KOPT-K1 (cell line): ENCODE results near the gene METTL9.
"Not testable (repeated sequence)": the region's sequence is repeated elsewhere in the genome, so short reads cannot be mapped to it uniquely, and the experiment has no call there.

Source experiments
- H3K27ac ChIP-seq: fragments of 200-600 bp; sonication (generic); 2 replicates; pipeline ENCODE4 v1.5.1; 2016; ENCODE audit warnings: antibody characterized with exemption, mild to moderate bottlenecking, low read depth, low read length; ENCODE audit not compliant: poor library complexity, severe bottlenecking
- H3K36me3 ChIP-seq: fragments of 200-600 bp; sonication (generic); 2 replicates; pipeline ENCODE4 v1.5.1; 2017; ENCODE audit warnings: antibody characterized with exemption, mild to moderate bottlenecking, low read length, moderate library complexity; ENCODE audit not compliant: insufficient read depth
- H3K9me3 ChIP-seq: fragments of 200-600 bp; sonication (generic); 2 replicates; pipeline ENCODE4 v1.5.1; 2017; ENCODE audit warnings: antibody characterized with exemption, low read length, mild to moderate bottlenecking; ENCODE audit not compliant: insufficient read depth, poor library complexity, severe bottlenecking

METTL9 gene

DNA sequence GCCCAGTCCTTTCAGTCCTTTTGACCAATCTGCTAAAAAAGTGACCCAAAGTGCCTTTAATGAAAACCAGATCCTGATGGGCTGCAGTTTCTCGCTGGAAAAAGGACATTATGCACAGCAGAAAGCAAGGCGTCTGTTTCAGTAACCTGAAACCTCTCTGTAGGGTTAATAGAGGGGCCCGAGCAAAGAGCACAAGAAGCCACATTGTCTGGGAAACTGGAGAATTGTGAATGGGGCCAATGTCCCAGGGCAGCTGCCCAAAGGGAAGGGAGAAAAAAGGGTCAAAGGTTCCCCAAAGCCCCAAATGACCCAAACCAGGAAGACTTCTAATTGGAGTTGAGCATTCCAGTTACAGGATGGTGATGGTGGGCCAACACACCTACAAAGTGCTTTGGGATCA lies 67.4 kb downstream of the METTL9 start:
- H3K27ac ChIP-seq, result no peak overlapping the region
- H3K36me3 ChIP-seq, result no peaks in the 10 kb centered on the region
- no peaks in the 10 kb centered on the region for H3K9me3 ChIP-seq

- H3K9me3 ChIP-seq, result no peaks in the 10 kb centered on the region
- H3K36me3 ChIP-seq, result no peaks in the 10 kb centered on the region
- no peak overlapping the region for H3K27ac ChIP-seq
Observed at GRCh38 chr16:21667575-21667974, 68.2 kb downstream of the METTL9 start.

DNA sequence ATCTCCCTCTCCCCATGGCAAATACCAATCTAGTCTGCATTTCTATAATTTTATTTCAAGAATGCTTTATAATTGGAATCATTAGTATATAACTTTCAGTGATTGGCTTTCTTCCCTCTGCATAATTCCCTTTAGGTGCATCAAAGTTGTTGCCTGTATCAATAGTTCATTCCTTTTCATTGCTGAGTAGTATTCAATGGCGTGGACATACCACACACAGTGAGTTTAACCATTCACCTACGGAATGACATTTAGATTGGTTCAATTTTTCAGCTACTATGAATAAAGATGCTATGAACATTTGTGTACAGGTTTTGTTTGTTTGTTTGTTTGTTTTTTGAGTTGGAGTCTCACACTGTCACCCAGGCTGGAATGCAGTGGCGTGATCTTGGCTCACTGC lies 74.1 kb downstream of the METTL9 start:
- H3K27ac ChIP-seq, result no peak overlapping the region
- no peaks in the 10 kb centered on the region for H3K9me3 ChIP-seq
- no peaks in the 10 kb centered on the region for H3K36me3 ChIP-seq

GRCh38 chr16:21674456-21674855 lies 75.1 kb downstream of the METTL9 start:
- not testable (repeated sequence) for H3K9me3 ChIP-seq, H3K27ac ChIP-seq, H3K36me3 ChIP-seq

- not testable (repeated sequence) for H3K9me3 ChIP-seq, H3K36me3 ChIP-seq, H3K27ac ChIP-seq
Observed at GRCh38 chr16:21680714-21681113, 81.3 kb downstream of the METTL9 start.

DNA sequence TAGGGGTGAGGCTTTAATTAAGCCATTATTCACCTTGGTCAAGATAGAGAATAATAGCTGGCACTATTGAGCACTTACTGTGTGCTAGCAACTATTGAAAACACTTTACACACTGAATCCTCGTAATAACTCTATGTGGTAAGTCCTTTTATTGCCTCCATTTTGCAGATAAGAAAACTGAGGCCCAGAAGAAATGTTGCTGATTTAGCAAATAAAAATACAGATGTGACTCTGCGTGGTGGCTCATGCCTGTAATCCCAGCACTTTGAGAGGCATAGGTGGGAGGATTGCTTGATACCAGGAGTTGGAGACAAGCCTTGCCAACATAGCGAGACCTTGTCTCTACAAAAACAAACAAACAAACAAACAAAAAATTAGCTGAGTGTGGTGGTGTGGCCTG lies 83.8 kb downstream of the METTL9 start:
- Histone ChIP-seq H3K36me3 (no peaks in the 10 kb centered on the region), H3K9me3 (no peaks in the 10 kb centered on the region), H3K27ac (no peak overlapping the region)

GRCh38 chr16:21684199-21684598 lies 84.8 kb downstream of the METTL9 start:
- no peaks in the 10 kb centered on the region for H3K9me3 ChIP-seq
- H3K36me3 ChIP-seq, result no peaks in the 10 kb centered on the region
- H3K27ac ChIP-seq, result no peak overlapping the region

DNA sequence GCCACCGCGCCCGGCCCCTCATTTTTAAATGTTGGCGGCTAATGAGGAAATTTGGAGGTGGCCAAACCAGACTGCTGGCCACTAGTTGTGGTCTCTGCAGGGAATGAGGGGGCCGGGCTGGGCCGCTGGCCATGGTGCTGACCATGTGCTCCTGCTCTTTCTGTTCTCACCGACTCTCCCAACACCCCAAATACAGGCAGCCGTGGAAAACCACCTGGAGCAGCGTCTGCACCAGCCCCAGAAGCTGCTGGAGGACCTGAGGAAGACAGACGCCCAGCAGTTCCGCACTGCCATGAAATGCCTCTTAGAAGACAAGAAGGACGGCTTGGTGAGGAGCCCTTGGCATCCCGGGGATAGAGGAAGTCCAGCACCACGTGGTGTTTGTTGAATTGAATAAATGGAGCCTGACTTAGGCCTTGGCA lies 85.7 kb downstream of the METTL9 start:
- H3K9me3 ChIP-seq, result no peaks in the 10 kb centered on the region
- H3K27ac ChIP-seq, result no peak overlapping the region
- H3K36me3 ChIP-seq, result no peaks in the 10 kb centered on the region

DNA sequence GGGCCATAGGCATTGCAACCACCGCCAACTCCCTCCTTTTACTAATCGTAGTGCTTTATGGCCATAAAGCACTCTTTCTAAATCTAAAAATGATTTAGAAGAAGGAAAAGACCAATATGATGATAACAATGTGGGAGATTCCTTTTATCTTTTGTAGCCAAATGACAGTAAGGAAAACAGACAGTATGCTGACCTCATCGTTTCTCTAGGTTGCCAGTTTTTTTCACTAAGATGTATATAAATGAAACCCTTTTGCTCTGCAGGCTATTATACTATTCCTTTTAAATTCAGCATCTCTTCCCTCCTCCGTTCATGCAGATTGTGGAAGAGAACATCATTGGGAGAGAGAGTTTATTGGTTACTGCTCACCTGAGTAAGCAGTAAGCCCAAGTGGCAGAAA lies 89.7 kb downstream of the METTL9 start:
- H3K36me3 ChIP-seq, result no peaks in the 10 kb centered on the region
- no peaks in the 10 kb centered on the region for H3K9me3 ChIP-seq

DNA sequence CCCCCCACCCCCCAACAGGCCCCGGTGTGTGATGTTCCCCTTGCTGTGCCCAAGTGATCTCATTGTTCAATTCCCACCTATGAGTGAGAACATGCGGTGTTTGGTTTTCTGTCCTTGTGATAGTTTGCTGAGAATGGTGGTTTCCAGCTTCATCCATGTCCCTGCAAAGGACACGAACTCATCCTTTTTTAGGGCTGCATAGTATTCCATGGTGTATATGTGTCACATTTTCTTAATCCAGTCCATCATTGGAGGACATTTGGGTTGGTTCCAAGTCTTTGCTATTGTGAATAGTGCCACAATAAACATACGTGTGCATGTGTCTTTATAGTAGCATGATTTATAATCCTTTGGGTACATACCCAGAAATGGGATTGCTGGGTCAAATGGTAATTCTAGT lies 91.6 kb downstream of the METTL9 start:
- H3K36me3 ChIP-seq, H3K27ac ChIP-seq, H3K9me3 ChIP-seq: not testable (repeated sequence)

More for the DNA sequence above, 89.7 kb downstream of the METTL9 start:
- no peak overlapping the region for H3K27ac ChIP-seq

GRCh38 chr16:21694609-21695008 lies 95.2 kb downstream of the METTL9 start:
- H3K36me3 ChIP-seq, result no peaks in the 10 kb centered on the region
- H3K9me3 ChIP-seq, result no peaks in the 10 kb centered on the region
- no peak overlapping the region for H3K27ac ChIP-seq

- H3K36me3 ChIP-seq, result no peaks in the 10 kb centered on the region
- H3K27ac ChIP-seq, result no peak overlapping the region
- no peaks in the 10 kb centered on the region for H3K9me3 ChIP-seq
Observed at GRCh38 chr16:21697032-21697431, 97.7 kb downstream of the METTL9 start.

DNA sequence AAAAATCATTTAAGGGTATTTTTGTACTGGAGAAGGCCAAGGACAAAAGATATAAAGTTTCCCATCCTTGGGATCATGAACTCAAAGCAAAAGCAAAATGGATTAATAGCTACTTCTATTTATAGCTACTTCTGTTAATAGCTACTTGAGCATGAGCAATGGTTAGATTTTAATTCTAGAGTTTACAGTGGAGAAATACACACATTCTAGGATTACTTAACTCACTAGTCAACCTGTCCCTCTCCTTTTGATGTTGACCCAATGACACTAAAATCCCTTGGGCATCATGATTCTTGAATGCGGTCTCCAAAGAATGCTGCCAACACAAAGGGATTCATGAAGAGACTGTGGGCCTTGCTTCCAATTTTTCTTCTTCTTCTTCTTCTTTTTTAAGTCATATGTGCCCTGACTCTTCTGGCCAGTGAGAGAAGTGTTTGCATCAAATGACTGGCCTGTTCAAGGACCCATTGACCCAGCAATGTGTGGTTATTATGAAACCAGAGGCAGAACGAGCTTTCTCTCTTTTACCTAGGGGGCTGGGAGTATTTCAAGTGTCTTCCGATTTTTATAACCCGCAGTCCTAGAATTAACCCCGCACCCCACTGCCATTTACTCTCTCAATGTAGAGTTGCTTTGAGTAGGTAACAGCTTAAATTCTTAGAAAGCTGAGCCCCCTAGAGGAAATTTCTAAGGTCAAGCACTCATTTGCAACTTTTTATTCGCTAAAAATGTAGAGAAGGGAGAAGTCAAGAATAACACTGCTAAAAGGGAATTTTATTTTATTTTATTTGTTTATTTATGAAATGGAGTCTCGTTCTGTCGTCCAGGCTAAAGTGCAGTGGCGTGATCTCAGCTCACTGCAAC lies 99.0 kb downstream of the METTL9 start:
- no peaks in the 10 kb centered on the region for H3K9me3 ChIP-seq

DNA sequence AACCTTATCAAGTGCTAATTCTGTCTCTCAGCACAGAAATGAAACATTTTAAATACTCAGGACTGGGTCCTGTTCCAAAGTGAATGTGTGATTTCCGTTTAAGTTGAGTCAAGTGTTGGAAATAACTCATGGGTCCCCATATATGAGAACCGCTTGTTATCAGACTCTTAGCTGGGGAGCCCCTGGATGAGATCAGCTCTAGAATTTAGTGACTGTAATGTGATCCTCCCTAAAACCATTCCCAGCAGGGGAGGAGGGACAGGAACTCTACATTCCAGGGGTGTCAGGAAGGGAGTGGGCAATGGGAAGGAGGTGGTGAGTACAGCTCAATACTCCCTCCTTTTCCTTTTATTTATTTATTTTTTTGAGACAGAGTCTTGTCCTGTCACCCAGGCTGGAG lies 101.9 kb downstream of the METTL9 start:
- Histone ChIP-seq H3K36me3 (no peaks in the 10 kb centered on the region), H3K27ac (no peak overlapping the region), H3K9me3 (no peaks in the 10 kb centered on the region)

More for the DNA sequence above, 99.0 kb downstream of the METTL9 start:
- H3K27ac ChIP-seq, result no peak overlapping the region
- H3K36me3 ChIP-seq, result no peaks in the 10 kb centered on the region

- Histone ChIP-seq H3K9me3 (no peaks in the 10 kb centered on the region), H3K36me3 (no peaks in the 10 kb centered on the region), H3K27ac (no peak overlapping the region)
Observed at GRCh38 chr16:21702276-21702675, 102.9 kb downstream of the METTL9 start.

- Histone ChIP-seq H3K36me3 (no peaks in the 10 kb centered on the region), H3K27ac (no peak overlapping the region), H3K9me3 (no peaks in the 10 kb centered on the region)
Observed at GRCh38 chr16:21703156-21703555, 103.8 kb downstream of the METTL9 start.
